ENCODE data around the gene RABL2A.
"Not testable (repeated sequence)": the region's sequence is repeated elsewhere in the genome, so short reads cannot be mapped to it uniquely, and the experiment has no call there.

RABL2A gene

DNA sequence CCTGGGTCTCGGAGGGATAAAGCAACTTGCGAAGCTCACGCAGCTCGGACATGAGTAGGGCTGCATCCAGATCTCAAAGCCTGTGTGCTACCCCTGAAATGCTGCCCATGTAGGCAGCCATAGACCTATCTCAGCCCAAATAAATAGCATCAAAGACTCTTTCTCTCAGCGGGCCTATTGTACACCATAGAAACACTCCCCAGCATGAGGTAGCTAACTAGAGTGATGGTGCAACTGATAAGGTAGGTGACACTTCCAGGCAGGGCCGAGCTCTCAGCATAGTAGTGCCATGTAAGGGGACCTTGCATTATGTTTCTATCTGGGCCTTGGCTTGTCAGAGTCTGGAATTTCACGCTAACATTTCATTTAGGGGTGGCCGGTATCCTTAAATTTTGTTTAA is 52.4 kb downstream of the RABL2A start:
- DNase-seq (ENCODE audit: low read depth in 2 of 2, low spot score in 1 of 2), result no peak

DNA sequence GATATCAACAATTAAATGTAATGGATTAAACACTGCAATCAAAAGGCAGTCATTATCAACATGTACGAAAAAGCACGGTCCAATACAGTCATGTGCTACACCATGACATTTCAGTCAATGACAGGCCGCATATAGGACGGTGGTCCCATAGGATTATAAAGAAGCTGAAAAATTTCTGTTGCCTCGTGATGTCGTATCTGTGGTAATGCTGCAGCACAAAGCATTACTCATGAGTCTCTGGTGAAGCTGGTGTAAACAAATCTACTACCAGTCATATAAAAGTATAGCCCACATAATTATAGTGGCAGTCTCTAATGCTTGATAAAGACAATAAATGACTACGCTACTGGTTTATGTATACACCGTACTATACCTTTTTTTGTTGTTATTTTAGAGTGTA is 58.4 kb downstream of the RABL2A start:
- DNase-seq (ENCODE audit: low read depth in 2 of 2, low spot score in 1 of 2), result no peak

DNA sequence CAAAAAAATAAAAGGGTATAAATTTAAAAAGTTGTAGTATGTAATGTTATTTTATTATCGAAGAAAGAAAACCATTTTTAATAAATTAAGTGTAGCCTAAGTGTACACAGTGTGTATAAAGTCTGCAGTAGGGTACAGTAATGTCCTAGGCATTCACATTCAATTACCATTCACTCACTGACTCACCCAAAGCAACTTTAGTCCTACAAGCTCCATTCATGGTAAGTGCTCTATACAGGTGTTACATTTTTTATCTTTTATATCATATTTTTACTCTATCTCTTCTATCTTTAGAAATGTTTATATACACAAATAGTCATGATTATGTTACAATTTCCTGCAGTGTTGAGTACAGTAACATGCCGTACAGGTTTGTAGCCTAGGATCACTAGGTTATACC is 59.5 kb downstream of the RABL2A start:
- no peak for DNase-seq (ENCODE audit: low read depth in 2 of 2, low spot score in 1 of 2)

DNA sequence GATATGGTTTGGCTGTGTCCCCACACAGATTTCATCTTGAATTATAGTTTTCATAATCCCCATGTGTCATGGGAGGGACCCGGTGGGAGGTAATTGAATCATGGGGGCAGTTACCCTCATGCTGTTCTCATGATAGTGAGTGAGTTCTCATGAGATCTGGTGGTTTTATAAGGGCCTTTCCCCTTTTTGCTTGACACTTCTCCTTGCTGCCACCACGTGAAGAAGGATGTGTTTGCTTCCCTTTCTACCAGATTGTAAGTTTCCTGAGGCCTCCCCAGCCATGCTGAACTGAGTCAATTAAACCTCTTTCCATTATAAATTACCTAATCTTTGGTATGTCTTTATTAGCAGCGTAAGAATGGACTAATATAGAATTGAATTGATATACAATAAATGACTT is 63.8 kb downstream of the RABL2A start:
- DNase-seq (ENCODE audit: low read depth in 2 of 2, low spot score in 1 of 2), result not testable (repeated sequence)
